NCI-H1694 treated with DMSO at 0.1 percent for 48 hours (cell line): Measurements from ENCODE around the gene ANO1.

Experiments
- DNase-seq: peaks from one replicate; lab custom pipeline; 2025; lab: John Stamatoyannopoulos, UW

ANO1 gene

DNA sequence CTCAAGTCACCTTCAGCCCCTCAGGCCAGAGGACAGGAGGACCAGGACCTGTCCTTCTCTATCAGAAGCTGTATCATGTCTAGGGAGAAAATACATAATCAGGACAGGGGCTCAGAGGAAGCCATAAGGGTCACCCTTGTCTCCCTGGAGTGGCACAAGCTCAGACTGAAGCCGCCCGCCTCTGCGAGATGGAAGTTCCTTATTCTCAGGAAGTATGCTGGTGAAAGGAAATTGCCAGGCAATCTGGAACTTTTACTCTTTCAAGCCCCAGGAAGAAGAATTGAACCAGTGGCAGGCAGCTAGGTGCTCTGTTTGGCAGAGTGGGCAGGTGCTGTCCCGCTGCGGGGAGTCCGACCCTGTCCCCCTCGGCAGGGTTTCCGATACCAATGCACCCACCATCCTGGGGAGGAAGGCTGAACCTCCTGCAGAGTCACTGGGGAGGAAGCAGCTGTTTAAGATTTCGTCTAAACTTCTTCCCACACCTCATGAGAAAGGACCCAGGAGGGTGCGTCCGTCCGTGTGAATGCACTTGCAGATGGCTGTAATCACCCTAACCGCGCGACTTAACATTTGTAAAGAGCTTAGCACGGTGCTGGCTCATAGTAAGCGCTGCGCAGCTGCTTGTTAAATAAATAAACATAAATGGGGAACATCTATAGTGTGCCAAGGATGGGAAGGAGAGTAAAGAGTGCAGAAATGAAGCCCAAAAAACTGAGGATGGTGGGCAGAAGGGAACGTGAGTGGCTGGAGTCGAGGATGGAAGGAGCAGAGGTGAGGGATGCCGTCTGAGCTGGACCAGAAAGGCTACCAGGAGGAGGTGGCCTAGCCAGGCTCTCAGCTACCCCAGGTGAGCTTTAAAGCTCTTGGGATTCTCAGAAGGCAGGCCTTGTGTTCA, 5.0 kb upstream of the ANO1 start:
- DNase-seq = no peak

DNA sequence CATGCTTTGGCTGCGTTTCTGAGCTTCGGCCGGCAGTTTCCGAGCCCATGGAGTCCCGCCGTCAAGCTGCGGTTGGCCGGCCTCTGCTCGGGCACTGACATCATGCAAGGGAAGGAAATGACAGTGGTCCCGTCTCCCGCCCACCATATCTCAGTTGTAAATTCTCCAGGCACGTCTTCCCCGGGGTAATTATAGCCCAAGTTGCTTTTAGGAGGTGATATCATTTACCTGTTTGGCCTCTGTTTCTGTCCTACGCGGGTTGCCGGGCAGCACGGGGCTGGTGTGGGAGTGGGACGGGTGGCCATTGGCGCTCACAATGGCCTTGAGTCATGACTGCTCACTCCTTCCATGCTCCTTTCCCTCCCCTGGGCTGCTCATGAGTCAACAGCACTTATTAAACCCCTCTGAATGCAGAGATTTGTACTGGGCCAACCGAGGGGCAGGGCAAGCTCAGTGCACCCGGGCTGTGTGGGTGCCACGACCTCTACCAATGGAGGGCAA, 4.2 kb upstream of the ANO1 start:
- DNase-seq = no peak

DNA sequence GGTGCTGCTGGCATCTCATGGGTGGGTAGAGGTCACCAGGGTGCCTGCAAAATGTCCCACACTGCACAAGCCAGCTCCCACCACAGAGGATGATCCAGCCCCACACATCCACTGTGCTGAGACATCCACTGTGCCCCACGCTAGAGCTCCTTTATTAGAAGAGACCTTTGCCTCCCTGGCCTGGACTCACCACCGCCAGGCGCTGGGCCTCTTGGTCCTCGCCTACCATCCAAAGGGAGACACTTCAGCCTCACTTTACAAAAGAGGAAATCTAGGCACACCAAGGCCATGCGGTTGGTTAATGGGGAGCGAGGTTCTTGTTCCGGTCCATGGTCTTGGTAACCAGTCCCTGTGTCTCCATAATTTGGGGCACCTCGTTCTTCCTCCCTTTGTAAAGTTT, 3.4 kb upstream of the ANO1 start:
- no peak for DNase-seq

DNA sequence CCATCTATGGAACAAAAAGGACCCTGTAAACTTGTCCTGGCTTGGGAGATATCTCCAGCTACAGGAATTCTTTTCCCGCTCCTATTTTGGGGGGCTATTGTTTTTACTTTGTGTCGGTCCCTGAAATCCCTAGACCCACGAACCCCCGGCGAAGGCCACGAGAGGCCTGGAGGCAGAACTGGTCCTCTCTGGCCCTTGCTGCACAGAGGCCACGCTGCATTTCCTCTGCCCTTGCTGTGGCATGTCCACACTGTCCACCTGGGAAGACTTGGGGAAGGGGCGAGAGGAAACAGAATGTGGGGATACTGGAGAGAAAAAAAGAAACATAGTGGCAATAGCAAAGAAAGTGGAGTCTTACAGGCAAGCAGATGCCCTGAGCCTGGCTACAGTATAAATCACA, 2.3 kb upstream of the ANO1 start:
- DNase-seq = no peak

DNA sequence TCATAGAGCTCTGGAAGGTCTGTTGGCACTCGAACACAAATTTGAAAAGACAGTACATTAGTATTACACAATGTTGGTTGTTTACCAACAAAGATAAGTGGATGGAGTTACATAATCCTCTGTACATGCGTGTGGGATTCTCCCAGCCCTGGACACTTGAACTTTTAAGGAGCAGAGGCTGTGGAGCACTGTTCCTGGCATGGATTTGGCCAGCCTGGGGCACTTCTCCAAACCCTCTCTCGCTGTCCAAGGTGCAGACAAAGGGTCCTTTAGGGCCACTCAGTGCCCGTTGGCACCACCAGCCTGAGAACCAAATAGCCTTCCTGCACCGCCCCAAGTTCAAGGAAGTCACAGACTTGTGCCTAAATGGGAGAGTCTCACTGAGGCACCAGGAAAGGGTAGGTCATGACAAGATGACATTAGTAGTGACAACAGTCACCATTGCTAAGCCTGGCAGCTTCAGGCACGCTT, 1.6 kb upstream of the ANO1 start:
- no peak for DNase-seq

DNA sequence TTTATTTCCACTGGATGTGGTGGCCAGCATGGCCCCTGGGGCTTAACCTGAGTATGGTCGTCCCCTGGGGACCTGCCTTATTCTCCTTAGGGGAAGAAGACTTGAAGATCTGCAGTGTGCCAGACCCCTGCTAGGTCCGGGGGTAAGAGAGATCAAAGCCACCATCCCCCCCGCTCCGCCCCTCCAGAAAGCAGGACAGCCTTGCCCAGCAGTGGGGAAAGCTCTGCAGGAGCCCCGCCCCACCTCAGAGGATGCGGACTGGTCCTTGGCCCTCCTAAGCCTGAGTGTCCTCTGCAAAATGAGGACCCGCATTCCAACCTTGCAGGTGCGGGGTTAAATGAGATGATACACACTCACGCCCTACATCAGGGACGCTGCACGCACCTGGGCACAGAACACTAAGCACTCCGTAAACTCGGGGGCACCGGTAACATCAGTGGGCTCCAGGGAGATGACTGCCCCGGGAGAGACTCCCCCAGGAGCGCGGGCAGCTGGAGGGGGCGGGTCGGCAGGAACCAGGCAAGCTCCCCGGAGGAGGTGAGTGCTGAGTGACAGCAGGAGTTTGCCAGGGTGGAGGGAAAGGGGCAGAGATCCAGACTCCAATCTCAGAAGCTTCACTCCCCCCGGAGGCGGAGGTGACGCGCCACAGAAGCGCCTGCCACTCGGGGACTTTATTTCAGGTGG, 564 bp upstream of the ANO1 start:
- no peak for DNase-seq

DNA sequence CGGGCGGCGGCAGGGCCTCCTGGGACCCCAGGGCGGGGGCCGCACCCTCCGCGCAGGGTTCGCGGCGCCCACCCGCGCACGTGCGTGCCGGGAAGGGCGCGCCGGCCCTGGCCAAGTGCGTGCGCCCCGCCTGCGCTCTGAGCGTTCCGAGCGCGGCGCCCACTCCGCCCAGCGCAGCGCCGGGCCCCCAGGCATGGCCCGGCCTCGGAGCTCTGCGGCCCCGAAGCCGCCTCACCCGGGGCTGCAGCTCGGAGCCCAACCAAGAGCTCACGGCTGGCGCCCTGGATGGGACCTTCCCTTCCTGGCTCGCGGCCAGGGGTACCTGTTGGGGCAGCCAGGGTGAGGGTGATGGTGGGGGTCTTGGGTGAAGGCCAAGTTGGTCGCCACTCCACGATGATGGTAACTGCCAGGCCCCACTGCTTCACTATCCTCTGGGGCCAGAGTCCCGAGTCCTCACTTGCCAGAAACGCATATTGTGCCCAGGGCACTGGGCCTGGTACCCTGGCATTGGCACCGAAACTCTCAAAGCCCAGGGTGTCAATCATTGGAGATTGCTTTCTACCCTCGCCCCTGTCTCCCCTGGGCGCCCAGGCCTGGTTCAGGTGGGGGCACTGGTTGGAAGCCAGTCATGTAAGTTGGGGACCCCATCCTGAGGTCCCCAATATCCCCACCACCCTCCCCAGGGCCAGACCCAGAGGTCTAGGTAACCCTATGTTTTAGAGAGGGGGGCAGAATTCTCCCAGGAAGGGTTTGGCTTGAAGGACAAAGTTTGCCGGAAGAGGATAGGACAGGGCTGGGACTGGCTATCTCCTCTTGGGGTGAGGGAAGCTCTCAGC, 882 bp downstream of the ANO1 start:
- no peak for DNase-seq

DNA sequence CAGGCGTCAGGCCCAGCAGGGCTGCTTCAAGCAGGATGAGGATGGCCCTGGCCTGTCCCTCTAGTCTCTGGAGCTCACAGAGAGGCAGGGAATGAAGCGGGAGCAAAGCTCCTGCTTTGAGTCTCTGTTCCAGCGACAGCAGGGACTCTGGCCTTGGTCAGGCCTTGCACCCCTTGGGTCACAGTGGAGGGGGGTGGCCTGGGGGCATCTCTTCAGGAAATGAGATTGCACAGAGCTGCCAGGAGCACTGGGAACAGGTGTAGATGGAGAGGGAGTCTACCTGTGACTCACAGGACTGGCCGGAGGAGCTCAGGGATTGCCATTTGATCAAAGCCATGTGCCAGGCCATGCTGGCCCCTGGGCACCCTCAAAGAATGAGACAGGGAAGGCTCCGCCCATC, 1.6 kb downstream of the ANO1 start:
- no peak for DNase-seq

DNA sequence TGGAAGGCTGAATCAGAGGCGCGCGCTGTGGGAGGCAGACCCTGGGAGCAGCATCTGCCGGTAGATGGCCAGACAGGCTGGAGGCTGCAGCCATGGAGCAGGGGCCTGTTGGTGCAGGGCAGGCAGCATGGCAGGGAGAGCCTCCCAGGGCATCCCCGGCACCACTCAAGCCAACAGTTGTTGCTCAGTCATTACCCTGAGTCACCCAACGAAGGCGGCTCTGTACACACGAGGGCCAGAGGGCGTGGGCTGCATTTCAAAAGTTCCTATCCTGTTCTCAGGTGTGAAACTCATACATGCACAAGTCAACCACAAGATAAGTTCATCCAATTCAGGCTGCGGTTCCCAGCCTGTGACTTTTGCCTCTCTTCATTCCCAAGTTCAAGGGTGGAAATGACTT, 2.6 kb downstream of the ANO1 start:
- no peak for DNase-seq

DNA sequence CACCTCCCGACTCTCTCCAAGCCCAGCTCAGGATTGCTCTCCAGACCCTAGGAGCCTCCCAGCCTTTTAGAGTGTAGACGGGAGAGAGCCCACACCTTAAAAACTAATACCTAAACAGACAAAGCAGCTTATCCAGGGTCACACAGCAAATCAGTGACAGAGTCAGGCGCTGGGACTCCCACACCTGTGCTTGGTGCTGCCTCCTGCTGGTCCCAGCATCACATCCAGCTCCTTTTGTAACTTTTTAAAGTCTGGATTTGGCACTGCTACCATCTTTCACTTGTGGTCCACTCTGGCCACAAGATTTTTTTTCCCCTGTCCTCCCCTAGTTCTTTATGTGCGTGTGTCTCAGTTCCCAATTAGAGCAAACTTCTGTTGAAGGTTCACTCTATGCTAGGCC, 4.7 kb downstream of the ANO1 start:
- DNase-seq = no peak

DNA sequence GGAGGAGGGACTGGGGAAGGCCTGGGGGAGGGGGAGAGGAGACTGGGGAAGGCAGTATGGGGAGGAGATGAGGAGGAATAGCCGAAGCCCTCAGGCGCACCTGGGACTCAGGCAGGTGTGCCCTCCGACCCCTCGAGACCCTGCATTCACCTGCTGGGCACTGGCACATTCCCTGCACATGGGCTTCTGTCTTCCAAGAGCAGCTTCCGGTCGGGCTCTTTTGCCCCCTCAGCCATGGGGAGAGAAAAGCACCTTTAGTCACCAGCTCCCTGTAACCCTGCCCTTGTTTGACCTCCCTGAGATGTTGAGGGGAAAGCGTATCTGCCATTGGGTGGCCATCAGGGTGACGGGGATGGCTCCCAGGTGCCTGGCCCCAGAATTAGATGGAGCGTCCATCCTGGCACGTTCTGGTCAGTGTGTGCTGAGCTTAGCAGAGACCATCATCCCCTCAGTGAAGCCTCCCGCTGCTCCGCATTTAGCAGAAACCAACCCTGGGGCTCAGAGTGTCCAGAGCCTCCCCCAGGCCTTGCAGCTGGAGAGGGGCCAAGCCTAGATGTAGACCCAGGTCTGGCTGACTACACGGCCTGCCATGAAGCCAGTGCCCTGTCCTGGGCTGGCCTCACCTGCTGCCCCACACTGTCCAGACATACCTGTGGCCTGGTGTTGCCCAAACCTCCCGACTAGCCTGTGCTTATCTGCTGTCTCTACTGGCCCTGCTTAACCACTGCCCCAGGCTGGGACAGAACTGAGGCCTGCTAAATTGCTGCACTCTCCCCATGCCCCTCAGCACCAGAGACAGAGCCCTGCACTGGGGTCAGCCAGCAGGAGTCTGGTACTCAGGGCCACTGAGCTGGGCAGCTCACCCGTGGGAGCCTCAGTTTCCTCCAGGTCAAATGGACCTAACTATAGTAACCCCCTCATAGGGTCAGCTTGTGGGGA, 6.2 kb downstream of the ANO1 start:
- DNase-seq = no peak

DNA sequence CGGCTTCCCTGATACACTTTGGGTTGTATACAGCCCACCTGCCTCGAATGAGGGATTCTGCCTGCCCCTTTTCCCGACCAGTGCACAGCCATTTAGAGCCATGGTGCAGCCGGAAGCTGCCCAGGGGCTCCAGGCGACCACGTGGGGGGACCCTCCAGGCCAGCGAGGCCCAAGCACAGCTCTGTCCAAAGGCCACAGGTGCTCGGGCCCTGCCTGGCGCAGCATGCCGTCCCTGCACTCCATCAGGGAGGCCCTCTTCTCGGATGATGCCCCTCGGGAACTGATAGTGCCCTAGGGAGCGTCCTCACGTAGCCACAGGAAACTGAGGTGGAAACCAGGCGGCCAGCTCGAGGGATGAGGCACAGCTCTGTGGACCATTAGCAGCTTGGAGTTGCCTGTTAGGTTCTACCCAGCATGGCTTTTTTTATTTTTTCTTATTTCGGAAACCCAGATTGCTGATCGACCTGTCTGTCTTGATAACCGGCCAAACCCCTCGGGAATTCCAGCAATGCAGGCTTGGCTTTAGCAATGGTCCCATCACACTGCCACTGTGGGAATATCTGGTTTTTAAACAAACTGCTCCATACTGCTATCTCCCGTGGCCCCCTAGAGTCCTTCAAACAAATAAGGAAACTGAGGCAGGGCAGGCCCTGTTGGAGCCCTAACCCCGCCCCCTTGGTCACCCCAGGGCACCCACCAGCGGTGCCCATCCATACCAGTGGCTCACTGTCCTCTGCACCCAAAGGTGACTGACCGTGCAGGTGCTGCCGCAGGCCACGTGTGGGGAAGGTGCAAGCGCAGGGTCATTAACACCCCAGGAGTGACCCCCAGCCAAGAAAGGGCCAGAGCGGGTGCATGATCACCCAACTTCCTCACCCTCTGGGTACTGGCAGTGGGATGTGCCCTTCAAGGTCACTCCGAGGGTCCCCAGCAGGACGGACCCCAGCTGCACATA, 8.0 kb downstream of the ANO1 start:
- DNase-seq = no peak

DNA sequence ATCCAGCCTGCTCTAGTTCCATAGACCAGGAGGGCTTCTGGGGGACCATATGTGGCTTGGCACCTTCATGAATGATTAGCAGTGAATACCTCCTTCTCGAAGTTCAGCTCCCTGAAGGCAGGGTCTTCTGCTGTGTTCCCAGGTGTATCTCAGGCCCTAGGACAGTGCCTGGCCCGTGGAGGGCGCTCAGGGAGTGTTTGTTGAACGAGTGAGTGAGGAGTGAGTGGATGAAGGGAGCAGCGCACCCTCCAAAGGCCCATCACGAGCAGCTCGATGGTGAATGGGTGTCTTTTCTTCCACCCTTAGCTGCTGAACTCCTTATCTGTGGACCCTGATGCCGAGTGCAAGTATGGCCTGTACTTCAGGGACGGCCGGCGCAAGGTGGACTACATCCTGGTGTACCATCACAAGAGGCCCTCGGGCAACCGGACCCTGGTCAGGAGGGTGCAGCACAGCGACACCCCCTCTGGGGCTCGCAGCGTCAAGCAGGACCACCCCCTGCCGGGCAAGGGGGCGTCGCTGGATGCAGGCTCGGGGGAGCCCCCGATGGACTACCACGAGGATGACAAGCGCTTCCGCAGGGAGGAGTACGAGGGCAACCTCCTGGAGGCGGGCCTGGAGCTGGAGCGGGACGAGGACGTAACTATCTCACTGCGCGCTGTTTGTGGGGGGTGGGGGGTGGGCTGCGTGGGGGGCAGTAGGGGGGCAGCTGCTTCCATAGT, 9.5 kb downstream of the ANO1 start:
- no peak for DNase-seq

DNA sequence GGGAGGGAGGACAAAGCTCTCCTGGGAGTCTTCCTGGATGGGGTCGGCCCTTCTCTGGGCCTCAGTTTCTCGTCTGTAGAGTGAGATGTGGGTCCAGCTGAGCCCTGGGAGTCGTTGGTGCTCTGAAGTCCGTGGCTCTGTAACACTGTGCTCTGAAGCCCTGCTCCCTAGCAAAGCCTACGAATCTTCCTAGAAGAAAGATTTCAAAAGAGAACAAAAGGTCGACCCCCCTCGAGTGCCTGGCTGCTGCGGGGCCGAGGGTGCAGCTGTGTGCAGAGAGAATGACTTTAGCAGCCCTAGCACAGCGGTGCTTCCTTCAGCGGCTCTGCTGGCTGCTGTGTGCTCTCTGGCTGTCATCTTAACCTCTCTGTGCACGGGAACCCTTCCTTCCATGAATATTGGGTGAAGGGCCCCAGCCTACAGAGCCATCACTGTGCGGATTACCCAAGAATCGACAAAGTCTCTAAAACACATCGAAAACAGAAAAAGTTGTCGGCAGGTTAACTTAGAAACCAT, 10.7 kb downstream of the ANO1 start:
- no peak for DNase-seq

DNA sequence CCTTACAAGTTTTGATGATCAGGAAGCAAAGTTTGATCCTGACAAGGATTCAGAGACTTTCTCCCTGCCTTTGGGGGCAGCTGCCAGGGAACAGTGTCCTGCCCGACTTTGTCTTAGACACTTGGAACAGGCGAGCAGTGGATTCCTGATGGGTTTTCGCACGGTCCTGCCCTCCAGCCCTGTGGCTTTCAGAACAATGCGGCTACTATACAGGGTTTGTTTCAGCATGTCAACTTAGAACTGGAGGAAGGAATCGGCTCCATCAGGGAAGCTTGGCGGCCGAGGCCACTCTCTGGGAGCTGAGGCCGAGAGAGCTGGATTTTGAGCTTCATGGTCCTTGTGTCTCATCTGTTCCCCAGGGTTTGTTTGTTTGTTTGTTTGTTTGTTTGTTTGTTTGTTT, 11.5 kb downstream of the ANO1 start:
- DNase-seq = no peak

DNA sequence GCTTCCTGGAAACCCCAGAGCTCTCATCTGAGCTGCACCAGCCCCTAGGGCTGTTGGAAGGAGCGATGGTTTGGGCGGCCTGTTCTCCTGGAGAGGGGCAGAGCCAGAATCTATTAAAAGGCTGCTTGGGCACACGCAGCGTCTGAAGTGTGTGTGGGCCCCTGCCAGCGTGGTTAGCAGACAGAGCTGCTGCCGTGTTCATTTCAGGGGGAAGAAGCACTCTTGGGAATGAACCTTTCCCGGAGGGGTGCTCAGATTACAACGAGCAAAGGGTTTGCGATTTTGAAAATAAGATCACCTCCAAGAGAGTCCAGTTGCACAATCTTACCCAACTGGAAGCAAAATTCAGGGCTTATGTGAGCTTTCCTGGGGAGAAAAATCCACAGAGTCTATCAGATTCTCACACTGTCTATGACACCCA, 12.9 kb downstream of the ANO1 start:
- DNase-seq = no peak

DNA sequence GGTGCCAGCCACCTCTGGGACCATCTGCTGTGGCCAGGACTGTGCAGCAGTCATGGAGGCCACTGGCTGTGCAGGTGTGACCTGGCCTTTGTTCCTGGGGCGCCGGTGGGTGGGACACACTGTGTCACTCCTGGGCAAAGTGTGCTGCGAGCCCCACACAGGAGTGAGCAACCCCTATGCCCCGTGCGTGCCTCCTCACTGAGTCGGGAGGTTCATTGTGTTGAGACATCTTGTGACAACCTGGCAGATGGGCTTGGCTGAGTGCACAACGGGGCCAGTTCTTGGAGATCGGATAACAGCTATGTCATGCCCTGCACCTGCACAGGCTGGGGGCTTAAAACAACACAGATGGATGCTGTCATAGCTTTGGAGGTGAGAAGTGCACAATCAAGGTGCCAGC, 13.5 kb downstream of the ANO1 start:
- DNase-seq = no peak

DNA sequence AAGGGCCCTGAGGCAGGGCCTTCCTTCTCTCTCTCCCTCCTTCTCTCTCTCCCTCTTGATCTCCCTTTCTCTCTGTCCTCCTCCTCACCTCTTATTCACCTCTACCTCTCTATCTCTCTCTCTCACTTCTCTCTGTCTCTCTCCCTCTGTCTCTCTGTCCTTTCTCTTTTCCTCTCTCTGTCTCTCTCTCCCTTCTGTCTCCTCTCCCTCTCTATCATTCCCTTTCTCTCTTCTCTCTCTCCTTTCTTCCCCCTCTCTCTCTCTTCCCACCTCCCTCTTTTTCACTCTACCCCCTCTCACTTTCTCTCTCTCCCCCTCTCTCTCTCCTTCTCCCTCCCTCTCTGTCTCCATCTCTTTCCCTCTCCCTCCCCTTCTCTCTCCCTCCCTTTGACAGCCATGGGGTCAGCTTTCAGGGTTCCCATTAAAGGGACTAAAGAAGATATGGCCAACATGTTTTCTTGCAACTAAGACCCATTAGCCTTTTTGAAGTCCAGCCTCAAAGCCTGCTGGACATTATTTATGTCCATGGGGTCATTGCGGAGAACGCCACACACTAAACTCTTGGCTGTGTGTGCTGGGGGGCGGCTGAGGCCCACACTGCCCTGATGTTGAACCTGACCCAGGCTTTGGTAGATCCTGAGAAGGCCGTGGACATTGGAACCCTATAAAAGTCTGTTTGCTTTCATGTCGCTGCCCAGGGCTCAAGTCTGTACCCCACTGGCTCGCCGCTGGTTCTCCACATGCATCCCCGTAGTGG, 15.0 kb downstream of the ANO1 start:
- DNase-seq = no peak
